GM19455 (cell line): Measurements from ENCODE around the gene BRINP2.

Source experiments
- ATAC-seq: cut with Tn5 transposase; IDR thresholded peaks from one replicate; pipeline ENCODE4 v1.9.1; 2021; ENCODE audit not compliant: unreplicated experiment

The BRINP2 gene

DNA sequence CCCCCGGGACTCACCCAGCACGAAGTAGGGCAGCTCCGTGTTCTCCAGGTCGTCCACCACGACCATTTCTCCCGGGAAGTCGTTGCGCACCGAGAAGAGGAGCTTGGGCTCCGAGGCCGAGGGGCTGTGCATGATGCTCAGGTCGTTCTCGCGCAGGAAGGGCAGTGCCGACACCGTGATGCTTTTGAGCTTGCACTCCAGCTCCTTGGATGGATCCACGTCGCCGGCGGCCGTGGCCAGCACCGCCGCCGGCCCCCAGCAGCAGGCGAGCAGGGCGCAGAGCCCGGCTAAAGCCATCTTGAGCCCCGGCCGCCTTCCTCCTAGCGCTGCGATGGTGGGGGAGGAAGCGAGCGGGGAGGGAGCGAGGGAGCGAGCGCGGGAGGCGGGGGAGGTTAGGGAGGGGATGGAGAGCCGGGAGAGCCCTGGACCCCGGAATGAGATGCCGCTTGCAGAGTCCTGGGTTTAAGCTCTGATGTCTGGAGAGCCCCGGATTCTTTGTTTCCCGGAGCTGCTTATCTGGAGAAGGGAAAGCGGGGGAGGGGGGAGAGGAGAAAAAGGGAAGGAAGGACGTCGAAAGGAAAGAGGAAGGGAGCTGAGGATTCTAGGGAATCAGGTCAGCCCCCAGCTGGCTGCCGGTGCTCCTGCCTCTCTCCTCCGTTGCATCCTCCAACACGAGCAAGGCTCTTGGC, 6.2 kb upstream of the BRINP2 start, which contains the start of gene ASTN1:
TSS of gene ASTN1 (minus strand) at position 333 of the 689 bp plus-strand sequence. CDS start at position 297, 36 bp downstream.
- no peak for ATAC-seq

DNA sequence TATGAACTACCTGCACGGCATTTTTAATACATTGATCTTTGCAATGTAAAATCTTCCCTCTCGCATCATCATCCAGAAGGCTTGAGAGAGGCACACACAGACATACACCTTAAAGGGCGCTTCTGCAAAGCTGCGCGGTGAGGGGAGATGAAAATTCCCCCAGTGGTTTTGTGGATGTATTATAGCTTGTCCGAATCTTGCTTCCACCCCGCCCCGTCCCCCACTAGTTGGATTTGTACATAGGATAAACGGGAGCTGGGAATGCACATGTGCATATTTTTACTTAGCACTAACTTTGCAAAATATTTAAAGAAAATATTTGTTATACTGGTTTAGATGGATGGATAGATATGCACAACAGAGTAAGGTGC, 5.7 kb upstream of the BRINP2 start:
- ATAC-seq: no peak

- no peak for ATAC-seq
These were observed 872 bp downstream of the BRINP2 start for GRCh38 chr1:177171536-177172123.

- ATAC-seq: no peak
These were observed 1.5 kb downstream of the BRINP2 start for GRCh38 chr1:177172272-177172671.

DNA sequence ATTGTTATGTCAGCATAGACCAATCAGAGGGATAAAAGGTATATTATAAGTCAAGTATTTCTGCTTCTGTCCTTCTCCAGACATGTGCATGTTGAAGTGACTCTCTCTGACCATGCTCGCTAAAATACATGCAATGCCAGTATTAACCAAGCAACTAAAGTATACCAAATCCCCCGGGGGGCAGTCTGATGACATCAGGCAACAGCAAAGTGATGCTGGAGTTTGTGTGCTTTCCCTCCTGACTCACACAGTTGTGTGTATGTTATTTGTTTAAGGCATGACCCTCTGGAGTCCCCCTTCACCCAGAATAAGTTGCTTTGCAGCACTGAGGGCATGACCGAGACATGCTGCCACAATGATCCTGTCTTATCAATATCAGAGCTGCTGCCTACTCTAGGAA, 2.1 kb downstream of the BRINP2 start:
- no peak for ATAC-seq

DNA sequence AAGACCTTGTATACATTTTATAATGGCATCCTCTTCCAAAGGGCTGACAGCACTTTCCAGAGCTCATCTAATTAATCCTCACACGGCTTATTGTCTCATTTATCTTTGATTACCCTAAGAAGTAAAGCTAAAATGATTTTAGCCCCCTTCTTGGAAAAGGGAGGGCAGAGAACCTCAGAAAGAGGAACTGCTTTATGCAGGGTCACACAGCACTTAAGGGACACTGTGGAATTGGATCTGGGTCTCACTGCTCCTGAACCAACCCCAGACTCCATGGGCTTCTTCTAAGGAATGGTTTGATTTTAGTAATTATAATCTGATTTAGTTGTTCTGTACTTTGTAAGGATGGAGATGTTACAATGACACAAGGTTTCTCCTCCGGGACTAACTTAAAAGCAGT, 3.2 kb downstream of the BRINP2 start:
- no peak for ATAC-seq

DNA sequence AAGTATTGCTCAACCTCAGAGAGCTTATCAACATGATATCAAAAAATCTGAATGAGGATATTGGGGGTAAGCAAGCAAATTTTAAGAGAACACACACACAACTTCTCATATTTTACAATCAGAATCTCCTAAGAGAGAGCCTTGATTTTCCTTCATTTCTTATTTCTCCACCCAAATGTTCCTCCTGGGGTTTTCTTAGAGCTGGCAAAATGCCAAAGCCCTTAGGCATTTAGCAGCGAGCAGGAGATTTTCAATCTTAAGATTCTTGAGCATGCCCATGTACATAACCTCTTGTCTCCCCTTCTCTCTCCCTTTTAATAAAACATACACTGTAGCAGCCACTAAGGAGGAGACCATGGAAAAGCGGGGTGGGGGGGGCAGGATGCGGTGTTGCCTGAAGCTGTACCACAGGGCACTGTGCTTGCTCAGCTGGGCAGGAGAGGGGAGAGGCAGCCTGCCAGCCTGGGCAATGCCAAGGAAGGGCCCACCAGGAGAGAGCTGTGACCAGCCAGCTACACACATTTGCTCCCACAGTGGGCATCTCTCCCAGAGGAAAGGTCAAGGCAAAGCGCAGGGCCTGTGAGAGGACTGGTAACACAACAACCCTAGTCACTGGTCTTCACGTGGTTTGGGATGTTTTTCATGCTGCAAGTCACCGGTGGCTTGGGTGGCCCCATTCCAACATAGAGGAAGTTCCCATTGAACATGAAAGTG, 4.3 kb downstream of the BRINP2 start:
- ATAC-seq: no peak

DNA sequence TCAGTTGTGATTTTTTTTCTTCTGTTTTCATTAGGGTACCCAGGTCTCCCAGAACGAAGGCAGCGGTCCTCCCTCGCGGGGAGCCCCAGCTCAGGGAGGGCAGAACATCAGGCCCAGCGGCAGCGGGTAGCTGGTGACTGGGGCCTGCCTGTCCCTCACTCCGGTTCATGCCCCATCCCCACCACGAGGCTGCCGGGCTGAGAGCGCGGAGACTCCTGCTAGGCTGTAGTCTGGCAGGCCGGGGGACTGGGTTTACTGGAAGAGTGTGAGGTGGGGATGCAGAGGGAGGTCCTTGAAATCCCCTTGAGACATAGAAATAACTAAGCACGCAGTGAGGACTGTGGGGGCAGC, 10.5 kb downstream of the BRINP2 start:
- peak; percentile 22 for ATAC-seq

DNA sequence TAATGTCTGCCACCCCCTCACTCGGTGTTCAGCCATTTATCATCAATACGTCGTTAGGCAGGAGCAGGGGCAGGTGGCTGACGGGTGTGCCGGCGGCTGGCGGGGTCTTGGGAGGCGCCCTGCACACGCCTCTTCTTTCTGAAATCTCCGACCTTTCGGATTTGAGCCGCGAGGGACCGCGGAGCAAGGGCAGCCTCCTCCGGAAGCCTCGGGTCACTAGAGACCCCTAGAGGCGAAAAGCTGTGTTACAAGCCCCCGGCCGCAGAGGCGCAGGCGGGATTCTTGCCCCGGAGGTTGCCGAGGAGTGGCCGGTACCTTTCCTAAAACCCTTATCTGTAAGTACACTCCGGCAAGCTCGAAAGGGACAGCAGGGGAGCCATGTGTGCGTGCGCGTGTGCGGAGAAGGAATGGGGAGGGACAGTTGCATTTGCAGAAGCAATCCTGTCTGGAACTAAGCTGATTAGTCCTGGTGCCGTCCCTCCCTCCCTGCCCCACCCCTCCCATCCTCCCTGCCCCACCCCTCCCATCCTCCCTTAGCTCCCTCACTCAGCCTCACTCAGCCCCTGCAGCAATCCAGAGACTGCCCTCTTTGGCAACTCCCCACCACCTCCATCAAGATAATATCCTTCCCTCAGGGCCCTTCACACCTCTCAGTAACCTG, 11.0 kb downstream of the BRINP2 start:
- peak; percentile 93 for ATAC-seq

DNA sequence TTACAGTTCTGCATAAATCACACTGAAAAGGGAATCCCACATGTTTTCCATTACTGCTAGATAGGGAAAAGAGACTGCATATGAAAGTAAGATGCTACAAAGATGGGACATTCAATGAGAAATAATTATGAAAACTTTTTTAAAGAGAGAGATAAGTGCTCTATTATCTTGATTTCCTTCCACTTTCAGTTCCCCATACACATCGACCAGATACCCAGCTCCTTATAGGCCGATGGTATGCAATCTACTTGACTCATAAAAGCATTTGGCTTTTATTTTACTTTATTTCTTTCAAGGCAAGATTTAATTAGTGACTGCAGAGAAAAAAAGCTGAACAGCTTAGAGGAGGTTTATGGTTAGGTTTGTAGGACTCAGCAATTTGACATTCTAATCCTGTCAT, 13.1 kb downstream of the BRINP2 start:
- no peak for ATAC-seq

DNA sequence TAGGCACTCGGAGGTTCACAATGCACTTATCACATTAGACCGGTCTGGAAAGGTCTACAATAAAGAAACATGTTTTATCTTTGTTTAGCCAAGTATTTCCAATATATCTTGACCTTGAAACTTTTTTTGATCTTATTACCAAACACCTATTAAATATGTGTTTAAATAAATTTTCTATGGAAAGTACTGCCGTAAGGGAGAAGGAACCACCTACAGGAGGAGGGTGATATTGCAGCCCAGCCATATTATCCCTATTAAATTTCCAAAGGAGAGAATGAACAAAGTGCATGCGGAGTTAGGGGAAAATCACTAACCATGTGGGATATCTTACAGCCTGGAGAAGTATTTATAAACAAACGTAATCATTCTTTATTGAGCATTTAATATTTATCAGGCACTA, 14.5 kb downstream of the BRINP2 start:
- no peak for ATAC-seq

DNA sequence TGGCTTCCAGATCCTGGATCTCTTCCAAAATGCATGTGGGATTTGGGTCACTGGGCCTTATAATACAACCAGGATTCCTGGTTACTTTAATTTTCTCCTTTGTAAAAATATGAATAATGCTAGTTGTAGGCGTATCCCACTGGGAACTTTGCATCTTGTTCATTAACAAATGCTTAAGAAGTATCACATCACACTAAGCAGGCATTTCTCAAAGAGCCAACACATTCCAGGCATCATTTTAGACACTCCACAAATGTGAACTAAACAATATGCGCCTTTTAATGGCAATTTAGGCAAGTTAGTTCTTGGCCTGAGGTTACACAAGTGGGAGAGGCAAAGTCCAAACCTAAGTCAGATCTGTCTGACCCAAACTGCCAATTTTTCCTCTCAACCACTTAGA, 15.9 kb downstream of the BRINP2 start:
- no peak for ATAC-seq

DNA sequence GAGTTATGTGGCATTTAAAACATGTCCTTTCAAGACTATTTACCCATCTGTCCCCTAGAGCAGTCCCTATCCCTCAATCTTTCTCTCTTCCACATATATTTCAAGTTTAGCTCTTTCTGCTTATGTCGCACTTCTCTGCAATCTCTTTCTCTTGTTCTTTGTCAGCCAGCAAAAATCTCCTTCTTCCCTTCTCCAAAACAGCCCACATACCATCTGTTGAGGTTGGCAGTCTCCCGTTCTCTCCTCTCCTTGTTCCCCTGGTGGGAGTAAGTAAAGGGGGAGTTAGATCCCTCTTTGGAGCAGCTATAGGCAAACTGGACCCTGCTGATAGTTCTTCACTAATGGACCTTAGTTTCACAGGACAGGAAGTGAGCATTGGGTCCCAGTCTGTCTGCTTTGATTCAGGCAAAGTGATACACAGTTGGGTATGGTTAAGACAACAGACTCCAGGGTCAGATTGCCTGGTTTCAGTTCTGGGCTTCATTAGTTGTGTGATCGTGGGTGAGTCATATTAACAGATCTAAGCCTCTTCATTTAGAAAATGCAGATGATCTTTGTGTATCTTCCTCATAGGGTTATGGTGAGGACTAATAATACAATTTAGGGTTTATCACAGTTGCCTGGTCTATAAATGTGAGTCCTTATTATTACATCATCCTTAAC, 19.7 kb downstream of the BRINP2 start:
- ATAC-seq: no peak

DNA sequence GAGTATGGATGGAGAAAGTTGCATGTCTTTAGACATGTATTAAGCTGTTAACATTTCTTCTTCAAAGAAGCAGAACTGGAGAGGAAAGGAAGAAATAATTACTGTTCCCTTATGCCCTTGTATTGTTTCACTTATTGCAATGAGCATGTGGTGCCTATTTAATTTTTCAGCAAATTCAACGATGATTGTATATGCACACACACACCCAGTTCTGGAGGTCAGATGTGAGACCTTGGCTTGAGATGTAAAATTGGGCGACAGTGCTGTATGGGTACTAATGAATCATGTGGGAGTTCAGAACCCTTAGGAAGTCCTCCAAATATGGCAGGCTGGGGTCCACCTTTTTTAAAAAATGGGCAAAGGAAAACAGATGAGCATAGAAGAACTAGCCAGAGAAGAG, 27.5 kb downstream of the BRINP2 start:
- ATAC-seq: no peak

GRCh38 chr1:177200290-177200689, 29.5 kb downstream of the BRINP2 start:
- ATAC-seq: no peak

DNA sequence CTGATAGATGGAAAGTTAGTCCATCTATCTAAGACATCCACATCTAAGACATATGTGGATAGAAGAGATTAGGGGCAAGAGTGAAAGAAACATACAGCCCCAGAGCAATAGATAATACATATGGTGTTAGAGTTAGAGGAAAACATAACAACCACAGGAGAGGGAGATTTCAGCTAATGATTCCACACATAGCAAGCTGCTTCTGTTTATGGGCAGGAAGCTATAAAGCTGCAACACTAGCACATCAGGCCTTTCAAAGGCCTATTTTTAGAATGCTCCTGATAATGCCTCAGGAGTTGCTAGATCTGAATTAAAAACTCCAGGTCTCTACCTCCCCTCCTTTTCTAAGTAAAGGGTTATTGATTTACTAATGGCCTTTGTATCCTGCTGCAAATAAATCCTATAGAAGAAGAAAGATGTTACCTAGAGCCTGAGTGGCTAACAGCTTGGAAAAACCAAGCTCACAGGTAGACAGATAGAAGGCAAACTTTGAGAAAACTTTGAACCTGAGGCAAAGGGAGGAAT, 36.1 kb downstream of the BRINP2 start:
- no peak for ATAC-seq

- ATAC-seq: no peak
These were observed 38.2 kb downstream of the BRINP2 start for GRCh38 chr1:177208920-177209319.

- ATAC-seq: no peak
These were observed 38.6 kb downstream of the BRINP2 start for GRCh38 chr1:177209357-177209756.

GRCh38 chr1:177210071-177210470, 39.3 kb downstream of the BRINP2 start:
- no peak for ATAC-seq

- ATAC-seq: no peak
These were observed 40.5 kb downstream of the BRINP2 start for GRCh38 chr1:177211231-177211630.

DNA sequence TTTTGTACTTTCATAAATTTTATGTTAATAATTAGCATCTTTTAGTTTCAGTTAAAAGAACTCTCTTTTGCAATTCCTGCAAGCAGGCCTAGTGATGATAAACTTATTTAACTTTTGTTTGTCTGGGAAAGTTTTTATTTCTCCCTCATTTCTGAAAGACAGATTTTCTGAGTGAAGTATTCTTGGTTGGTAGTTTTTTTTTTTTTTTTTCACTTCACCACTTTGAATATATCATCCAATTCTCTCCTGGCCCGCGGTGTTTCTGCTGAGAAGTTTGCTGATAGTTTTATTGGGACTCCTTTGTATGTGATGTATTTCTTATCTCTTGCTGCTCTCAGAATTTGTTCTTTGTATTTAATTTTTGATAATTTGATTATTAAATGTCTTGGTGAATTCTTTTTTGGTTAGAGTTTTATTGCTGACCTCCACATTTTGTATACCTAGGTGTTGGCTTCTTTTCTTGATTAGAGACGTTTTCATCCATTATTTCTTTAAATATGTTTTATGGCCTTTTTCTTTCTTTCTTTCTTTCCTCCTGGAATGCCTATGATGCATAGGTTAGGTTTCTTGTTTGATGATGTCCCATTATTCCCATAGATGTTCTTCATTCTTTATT, 45.9 kb downstream of the BRINP2 start:
- no peak for ATAC-seq
